Right cardiac atrium (tissue), 5 donors: Measurements from ENCODE around the gene KDM4C. TPM values are rescaled to one million over a fixed set of nuclear protein-coding genes. Genes with fewer than 3 reads are reported as not detected.
"Not testable (repeated sequence)": the region's sequence is repeated elsewhere in the genome, so short reads cannot be mapped to it uniquely, and the experiment has no call there.

Experiments
- ATAC-seq, 2 donors: fragments of 200-7000 bp; cut with Tn5 transposase; one replicate each; pipeline versions ENCODE4 v1.8.0 to v1.9.1; 2020; ENCODE audit warnings: moderate library complexity in 2 of 2, mild to moderate bottlenecking in 1 of 2
- DNase-seq, 3 donors: peaks; one replicate each; pipeline ENCODE4 v3.0.0-alpha.2; 2020
- H3K27ac ChIP-seq: one replicate; pipeline ENCODE4 v1.5.1; 2013; ENCODE audit warnings: mild to moderate bottlenecking, low read length, control low read depth, moderate library complexity
- H3K27me3 ChIP-seq: one replicate; pipeline ENCODE4 v1.6.1; 2013; ENCODE audit not compliant: control insufficient read depth, insufficient read depth
- H3K4me1 ChIP-seq: one replicate; pipeline ENCODE4 v1.6.1; 2013; ENCODE audit warnings: low read length; ENCODE audit not compliant: control insufficient read depth, insufficient read depth
- H3K4me3 ChIP-seq: one replicate; pipeline ENCODE4 v1.5.1; 2013; ENCODE audit warnings: low read length, control low read depth
- H3K9me3 ChIP-seq: one replicate; pipeline ENCODE4 v1.6.1; 2013; ENCODE audit warnings: low read length; ENCODE audit not compliant: control insufficient read depth
- WGBS: extraction: QIAGEN DNeasy Blood & Tissue Kit; methylation state at CpG from one replicate; pipeline ENCODE4 v1.1.7; 2013; 5-methylcytosine and 5-hydroxymethylcytosine counted together
- intact Hi-C, 4 donors: fragments of 100-400 bp; cut with DNase I; formaldehyde crosslinking; loops; one replicate each; pipeline versions ENCODE4 v1.11.0 to v1.14.0; 2022 to 2023
- polyA plus RNA-seq: library from polyadenylated mRNA; stranded (reverse); fragments of 200-250 nt; gene quantifications from one replicate; pipeline ENCODE4 v1.2.3, GENCODE V29; 2013
- total RNA-seq, 4 donors: library from RNA; stranded (reverse); fragmentation: NEBNext Ultra II Directional; extraction: Animal tissue kit (Norgen Biotek cat#: 25700); gene quantifications; one replicate each; pipeline ENCODE4 v1.2.1, GENCODE V29; 2021
- donor health status: healthy with polysubstance abuse.
- donor health status: DM: no; HTN: yes; CAD: no.
- donor health status: DM: no; HTN: no; CAD: no.
- donor health status: DM: no; HTN: yes; CAD: no; lungs with severe emphysema.
- donor health status: DM: yes; HTN: yes; CAD: no.

KDM4C gene
- total and polyA plus RNA-seq, 5 donors: 6.4 to 20.6 (median 17.1) TPM

DNA sequence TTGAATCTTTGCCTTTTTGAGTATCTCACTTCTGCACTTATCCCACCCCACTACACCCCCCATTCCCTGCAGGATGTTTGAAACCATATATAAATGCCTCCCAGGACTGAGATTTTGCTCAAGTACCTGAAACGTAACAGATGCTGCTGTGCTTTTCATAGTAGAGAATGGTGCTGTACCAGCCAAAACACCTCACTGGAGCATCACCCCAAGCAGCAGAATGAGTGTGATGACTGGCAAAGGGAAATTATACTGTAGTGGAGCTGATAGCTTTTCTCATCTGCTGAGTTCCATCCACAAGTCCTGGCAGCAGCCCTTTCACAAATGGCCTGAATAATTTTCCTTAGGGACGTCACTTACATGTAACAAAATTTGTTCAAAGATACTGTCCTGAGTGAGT is 246.1 kb downstream of the KDM4C start:
- no peak overlapping the region for H3K4me3 ChIP-seq
- H3K27me3 ChIP-seq: no peaks in the 10 kb centered on the region
- no peak for ATAC-seq
- no peak overlapping the region for H3K27ac ChIP-seq
- intact Hi-C loops: loop anchor here in 1 of 4 donors (10.0 kb wide), 1 partner anchor 79 kb away; no protein-coding TSS in a partner anchor
- no peak for DNase-seq
- H3K9me3 ChIP-seq: peaks cover 2% of the 10 kb centered on the region
- H3K4me1 ChIP-seq: no peaks in the 10 kb centered on the region
- 75% methylated on average over 2 of the region's 2 CpGs for WGBS

DNA sequence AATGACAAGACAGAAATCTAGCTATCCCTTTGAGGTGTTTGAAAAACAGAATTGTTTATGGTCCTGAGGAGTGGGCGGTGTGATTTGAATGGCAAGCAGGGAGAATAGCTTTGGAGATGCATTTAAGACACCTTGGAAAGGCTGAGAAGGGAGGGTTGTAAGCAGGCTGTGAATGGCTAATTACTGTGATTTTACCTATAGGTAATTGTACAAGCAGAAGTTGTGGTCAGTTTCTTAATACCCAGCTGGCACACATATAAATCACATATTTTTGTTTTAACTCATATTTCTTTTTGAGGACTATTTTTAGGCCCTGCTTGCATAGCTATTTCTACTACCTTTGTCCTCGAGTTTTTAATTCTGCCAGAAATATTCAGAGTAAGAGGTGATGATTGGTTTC is 248.6 kb downstream of the KDM4C start:
- H3K4me3 ChIP-seq: no peak overlapping the region
- H3K4me1 ChIP-seq: no peaks in the 10 kb centered on the region
- no peak overlapping the region for H3K27ac ChIP-seq
- ATAC-seq (no peak), DNase-seq (no peak)
- WGBS: 82% methylated on average over 2 of the region's 2 CpGs
- intact Hi-C loops: loop anchor here in 1 of 4 donors (10.0 kb wide), 1 partner anchor 82 kb away; no protein-coding TSS in a partner anchor
- H3K9me3 ChIP-seq: peaks cover 2% of the 10 kb centered on the region
- H3K27me3 ChIP-seq: no peaks in the 10 kb centered on the region

DNA sequence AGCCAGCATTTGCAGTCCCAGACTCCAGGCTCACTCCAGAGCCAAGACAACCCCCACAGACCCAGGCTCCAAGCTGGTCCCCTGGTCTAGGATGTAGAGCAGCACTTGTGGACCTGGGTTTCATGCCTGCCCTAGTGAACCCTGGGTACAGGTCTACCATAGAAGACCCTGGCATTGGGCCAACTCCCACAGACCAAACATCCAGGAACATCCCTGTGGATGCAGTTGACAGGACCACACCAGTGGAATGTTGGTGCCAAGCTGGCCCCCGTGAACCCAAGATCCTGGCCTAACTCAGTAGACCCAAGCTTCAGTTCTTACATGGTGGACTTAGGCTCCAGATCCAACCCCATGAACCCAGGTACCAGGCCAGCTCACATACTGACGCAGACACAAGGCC is 250.6 kb downstream of the KDM4C start:
- peaks cover 2% of the 10 kb centered on the region for H3K9me3 ChIP-seq
- WGBS: 47% methylated on average over 2 of the region's 2 CpGs
- no peak for DNase-seq
- no peaks in the 10 kb centered on the region for H3K4me1 ChIP-seq
- no peak for ATAC-seq
- no peak overlapping the region for H3K4me3 ChIP-seq
- no peak overlapping the region for H3K27ac ChIP-seq
- H3K27me3 ChIP-seq: no peaks in the 10 kb centered on the region
- intact Hi-C loops: loop anchor here in 1 of 4 donors (10.0 kb wide), 1 partner anchor 84 kb away; no protein-coding TSS in a partner anchor

DNA sequence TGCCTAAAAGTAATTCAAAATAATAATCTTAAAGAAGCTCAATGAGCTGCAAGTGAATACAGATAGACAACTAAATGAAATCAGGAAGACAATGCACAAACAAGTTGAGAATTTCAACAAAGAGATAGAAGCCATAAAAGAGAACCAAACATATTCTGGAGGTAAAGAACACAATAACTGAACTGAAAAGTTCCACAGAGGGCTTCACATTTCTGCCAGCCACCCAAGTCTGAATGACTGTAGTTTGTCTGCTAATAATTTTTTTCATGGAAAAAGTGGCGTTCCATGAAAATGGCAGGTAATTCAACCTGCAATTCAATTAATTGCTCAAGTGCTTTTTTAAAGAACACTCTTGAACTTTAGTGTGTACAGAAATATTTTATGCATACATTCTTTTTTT is 251.3 kb downstream of the KDM4C start:
- DNase-seq: no peak
- H3K4me3 ChIP-seq: no peak overlapping the region
- no peaks in the 10 kb centered on the region for H3K4me1 ChIP-seq
- H3K9me3 ChIP-seq: peaks cover 2% of the 10 kb centered on the region
- 99% methylated on average over 1 of the region's 1 CpG for WGBS
- H3K27ac ChIP-seq: no peak overlapping the region
- H3K27me3 ChIP-seq: no peaks in the 10 kb centered on the region
- intact Hi-C loops: loop anchor here in 1 of 4 donors (10.0 kb wide), 1 partner anchor 84 kb away; no protein-coding TSS in a partner anchor
- no peak for ATAC-seq

DNA sequence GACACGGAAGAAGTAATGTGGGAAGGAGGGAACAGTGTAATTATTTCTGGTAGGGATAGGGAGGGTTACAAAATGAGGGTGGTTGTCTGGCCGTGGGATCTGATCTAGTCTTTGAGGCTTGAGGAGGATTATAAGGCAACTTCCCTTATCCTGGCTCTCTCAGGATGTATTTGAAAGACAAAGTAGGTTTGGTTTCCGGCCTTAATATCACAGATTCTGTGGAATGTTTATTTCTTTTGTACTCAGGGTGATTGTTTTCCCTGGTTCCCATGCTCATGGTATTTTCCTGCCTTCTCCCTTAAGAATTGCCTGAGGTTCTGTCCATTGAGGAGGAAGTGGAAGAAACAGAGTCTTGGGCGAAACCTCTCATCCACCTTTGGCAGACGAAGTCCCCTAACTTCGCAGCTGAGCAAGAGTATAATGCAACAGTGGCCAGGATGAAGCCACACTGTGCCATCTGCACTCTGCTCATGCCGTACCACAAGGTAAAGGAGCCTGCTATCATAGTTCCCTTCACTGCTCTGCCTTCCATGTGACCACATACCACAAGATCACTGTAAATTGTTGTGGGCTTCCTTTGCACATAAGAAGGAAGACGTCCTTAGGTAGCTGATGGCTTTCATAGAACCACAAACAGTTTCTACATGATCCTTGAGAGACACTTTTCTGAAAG is 253.8 kb downstream of the KDM4C start:
- WGBS: 69% methylated on average over 8 of the region's 8 CpGs
- H3K27ac ChIP-seq: no peak overlapping the region
- H3K9me3 ChIP-seq: peaks cover 2% of the 10 kb centered on the region
- no peaks in the 10 kb centered on the region for H3K4me1 ChIP-seq
- no peak overlapping the region for H3K4me3 ChIP-seq
- peak in 1 of 3 donors; percentile 9 for DNase-seq
- ATAC-seq: peak; percentile 45 to 86
- intact Hi-C loops: no loop called here
- no peaks in the 10 kb centered on the region for H3K27me3 ChIP-seq

DNA sequence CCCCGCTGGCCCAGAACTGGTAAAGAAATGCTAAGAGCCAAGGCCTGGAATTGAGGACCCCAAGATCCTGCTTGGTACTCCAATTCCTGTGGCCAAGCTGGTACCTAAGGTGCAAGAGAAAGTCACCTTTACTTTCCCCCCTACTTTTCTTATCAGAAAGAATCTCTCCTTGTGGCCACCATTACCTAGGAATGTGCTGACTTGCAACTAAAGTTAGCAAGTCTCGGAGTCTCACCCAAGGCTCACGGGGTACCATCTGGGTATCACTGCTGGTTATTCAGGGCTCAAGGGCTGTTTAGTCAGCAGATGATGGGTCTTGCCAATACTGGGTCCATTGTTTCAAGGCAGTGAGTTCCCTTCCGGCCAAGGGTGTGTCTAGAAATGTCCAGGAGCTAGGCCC is 270.2 kb downstream of the KDM4C start:
- no peak overlapping the region for H3K27ac ChIP-seq
- H3K4me3 ChIP-seq: no peak overlapping the region
- H3K9me3 ChIP-seq: no peaks in the 10 kb centered on the region
- H3K4me1 ChIP-seq: no peaks in the 10 kb centered on the region
- ATAC-seq (no peak), DNase-seq (no peak)
- H3K27me3 ChIP-seq: no peaks in the 10 kb centered on the region
- 96% methylated on average over 4 of the region's 4 CpGs for WGBS
- intact Hi-C loops: no loop called here

DNA sequence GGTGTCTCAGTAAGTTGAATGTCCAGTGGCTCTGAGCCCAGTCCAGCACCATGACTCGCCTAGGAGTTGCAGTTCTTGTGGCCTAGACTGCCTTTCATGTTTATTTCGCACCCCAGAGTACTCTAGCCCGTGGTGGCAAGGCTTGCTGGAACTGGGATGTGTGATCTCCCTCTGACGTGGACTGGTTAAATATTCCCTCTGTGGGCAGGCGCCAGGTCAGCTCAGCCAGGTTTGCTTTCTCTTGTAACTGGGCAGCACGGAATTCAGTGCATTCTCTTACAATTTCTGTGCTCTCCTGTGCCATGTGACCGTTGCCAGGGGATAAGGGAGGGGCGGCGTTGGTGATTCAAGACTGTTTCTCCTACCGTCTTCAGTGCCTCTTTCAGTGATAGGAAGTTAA is 270.8 kb downstream of the KDM4C start:
- H3K4me1 ChIP-seq: no peaks in the 10 kb centered on the region
- intact Hi-C loops: no loop called here
- ATAC-seq (no peak), DNase-seq (peak in 1 of 3 donors; percentile 6)
- no peak overlapping the region for H3K4me3 ChIP-seq
- 96% methylated on average over 10 of the region's 10 CpGs for WGBS
- H3K27ac ChIP-seq: no peak overlapping the region
- no peaks in the 10 kb centered on the region for H3K27me3 ChIP-seq
- H3K9me3 ChIP-seq: no peaks in the 10 kb centered on the region

DNA sequence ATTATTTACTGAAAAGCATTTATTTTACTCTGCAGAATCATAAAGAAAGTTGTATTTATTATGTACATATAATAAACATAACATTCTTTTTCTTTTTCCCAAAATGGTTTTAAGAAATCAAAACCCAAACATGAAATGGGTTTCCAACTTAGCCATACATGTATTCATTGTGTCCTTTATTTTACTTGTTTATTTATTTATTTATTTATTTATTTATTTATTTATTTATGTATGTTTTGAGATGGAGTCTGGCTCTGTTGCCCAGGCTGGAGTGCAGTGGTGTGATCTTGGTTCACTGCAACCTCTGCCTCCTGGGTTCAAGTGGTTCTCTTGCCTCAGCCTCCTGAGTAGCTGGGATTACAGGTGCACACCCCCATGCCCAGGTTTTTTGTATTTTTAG is 273.2 kb downstream of the KDM4C start:
- H3K27ac ChIP-seq, ATAC-seq, intact Hi-C loops, DNase-seq, H3K4me3 ChIP-seq, H3K9me3 ChIP-seq, H3K27me3 ChIP-seq, H3K4me1 ChIP-seq: not testable (repeated sequence)

DNA sequence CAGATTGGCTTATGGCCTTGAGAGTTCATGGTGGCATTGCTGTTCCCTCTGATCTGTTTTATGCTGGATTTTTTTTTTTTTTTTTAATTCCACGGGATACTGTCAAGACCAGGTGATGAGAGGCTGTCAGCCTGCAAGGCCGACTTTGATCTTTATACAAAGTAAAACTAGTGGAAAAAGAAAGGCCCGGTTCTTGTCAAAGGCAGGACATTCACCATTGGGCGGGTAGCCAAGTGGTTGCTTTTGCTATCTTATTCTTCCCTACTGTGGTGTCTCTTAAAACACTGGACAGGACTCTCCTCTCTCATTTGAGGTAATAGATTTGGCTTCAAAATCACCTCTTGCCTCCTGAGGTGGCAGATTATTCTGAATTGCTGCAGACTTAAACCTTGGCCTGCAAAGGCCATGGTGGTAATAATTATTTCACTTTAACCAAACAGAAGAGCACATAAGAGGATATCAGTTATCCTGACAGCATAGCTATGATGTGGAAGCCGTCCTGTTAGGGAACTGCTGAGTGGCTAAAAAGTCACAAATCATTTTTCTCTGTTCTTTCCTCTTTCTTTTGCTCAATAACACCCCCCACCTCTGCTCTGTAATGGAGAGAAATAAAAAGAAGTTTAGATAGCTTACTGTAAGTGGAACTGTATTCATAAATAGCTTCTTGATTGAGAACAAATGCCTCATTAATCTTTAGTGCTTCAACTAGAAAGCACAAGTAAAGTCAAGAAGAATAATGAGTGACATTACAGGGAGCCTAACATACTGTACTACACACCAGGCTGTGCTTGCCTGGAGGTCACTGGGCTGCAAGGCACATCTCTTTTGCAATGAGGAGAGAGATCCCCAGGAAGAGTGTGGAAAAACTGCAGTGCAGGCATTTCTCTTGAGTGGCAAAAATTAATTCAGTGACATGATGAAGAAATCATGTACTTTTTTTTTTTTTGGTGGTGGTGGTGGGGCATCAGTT is 275.6 kb downstream of the KDM4C start:
- peak; percentile 28 to 31 for ATAC-seq

DNA sequence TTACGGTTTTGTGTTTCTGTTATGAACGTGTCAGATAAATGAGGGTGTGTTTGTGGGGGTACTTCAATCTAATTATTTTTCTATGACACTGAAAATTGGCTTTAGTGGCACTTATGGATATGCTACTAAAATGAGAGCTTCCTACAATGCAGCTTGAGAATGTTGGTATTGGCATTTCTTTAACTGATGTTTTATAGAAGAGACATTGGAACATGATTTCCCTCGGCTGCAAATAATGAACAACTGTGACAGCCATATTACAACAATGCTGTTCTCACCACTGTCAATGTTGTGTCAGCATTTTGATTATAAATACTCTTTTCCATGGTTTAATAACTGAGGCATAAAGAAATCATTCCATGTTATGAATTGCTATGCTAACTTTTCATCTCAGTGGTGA is 279.4 kb downstream of the KDM4C start:
- ATAC-seq (no peak), DNase-seq (no peak)
- Histone ChIP-seq H3K4me1 (no peaks in the 10 kb centered on the region), H3K9me3 (no peaks in the 10 kb centered on the region), H3K4me3 (no peak overlapping the region), H3K27ac (no peak overlapping the region), H3K27me3 (no peaks in the 10 kb centered on the region)
- intact Hi-C loops: no loop called here
- WGBS: 93% methylated on average over 3 of the region's 3 CpGs

More for the DNA sequence above, 275.6 kb downstream of the KDM4C start:
- Histone ChIP-seq H3K9me3 (no peaks in the 10 kb centered on the region), H3K4me3 (no peak overlapping the region), H3K4me1 (no peaks in the 10 kb centered on the region), H3K27ac (no peak overlapping the region), H3K27me3 (no peaks in the 10 kb centered on the region)
- peak in 1 of 3 donors; percentile 40 for DNase-seq
- 40% methylated on average over 5 of the region's 5 CpGs for WGBS
- intact Hi-C loops: no loop called here

DNA sequence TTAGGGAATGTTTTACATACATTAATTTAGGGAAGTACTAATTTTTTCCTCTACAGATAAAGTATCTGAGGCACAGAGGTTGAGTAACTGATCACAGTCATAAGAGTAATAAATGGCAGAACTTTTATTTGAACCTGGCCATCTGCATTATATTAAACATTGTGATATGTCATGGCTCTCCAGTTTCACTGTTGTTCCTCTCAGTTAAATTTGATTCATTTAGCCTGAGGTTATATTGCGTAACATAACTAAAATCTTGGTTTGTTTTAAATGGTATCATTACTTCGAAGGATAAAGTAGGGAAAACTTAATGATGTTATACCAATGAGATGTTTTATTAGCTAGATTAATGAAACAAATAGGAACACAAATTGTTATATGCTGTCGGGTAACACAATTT is 284.4 kb downstream of the KDM4C start:
- ATAC-seq (no peak), DNase-seq (no peak)
- Histone ChIP-seq H3K27ac (no peak overlapping the region), H3K4me1 (no peaks in the 10 kb centered on the region), H3K4me3 (no peak overlapping the region), H3K27me3 (no peaks in the 10 kb centered on the region), H3K9me3 (no peaks in the 10 kb centered on the region)
- whole genome bisulfite sequencing: 97% methylated on average over 3 of the region's 3 CpGs
- intact Hi-C loops: no loop called here
